ENCODE data around the gene CREBBP.

- no peak for TF ChIP-seq POLR2A (IDR thresholded peaks at IDR 0.05)
- TF ChIP-seq, protein P1, sequence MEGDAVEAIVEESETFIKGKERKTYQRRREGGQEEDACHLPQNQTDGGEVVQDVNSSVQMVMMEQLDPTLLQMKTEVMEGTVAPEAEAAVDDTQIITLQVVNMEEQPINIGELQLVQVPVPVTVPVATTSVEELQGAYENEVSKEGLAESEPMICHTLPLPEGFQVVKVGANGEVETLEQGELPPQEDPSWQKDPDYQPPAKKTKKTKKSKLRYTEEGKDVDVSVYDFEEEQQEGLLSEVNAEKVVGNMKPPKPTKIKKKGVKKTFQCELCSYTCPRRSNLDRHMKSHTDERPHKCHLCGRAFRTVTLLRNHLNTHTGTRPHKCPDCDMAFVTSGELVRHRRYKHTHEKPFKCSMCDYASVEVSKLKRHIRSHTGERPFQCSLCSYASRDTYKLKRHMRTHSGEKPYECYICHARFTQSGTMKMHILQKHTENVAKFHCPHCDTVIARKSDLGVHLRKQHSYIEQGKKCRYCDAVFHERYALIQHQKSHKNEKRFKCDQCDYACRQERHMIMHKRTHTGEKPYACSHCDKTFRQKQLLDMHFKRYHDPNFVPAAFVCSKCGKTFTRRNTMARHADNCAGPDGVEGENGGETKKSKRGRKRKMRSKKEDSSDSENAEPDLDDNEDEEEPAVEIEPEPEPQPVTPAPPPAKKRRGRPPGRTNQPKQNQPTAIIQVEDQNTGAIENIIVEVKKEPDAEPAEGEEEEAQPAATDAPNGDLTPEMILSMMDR (IDR thresholded peaks at IDR 0.05): no peak
Observed at GRCh38 chr16:3769013-3769412, 111.5 kb downstream of the CREBBP start.
